ENCODE results near the gene ABCA5. TPM values are rescaled to one million over a fixed set of nuclear protein-coding genes. Genes with fewer than 3 reads are reported as not detected.

ABCA5 gene
- total and polyA plus RNA-seq, 2 of the 13 experiments (the other 11 are each of a cell fraction or from before 2014, with no cell fraction given), result 9.7 to 10.1 TPM

- TF ChIP-seq PRPF4 (IDR thresholded peaks at IDR 0.05; ENCODE audit: low read depth, low read length, poor library complexity, severe bottlenecking) (no peak), ZIK1 (CRISPR knock-in tag; IDR thresholded peaks at IDR 0.05; ENCODE audit: borderline replicate concordance, low read depth) (no peak), TBP (CRISPR knock-in tag; IDR thresholded peaks at IDR 0.05) (no peak), ZNF883 (CRISPR knock-in tag; IDR thresholded peaks at IDR 0.05; ENCODE audit: not compliant biosample characterization) (no peak), ATF7 (IDR thresholded peaks at IDR 0.05) (no peak), ATF7 (CRISPR knock-in tag; IDR thresholded peaks at IDR 0.05) (no peak), NFRKB (IDR thresholded peaks at IDR 0.05) (no peak), ZBTB21 (CRISPR knock-in tag; IDR thresholded peaks at IDR 0.05) (no peak), ZBTB1 (CRISPR knock-in tag; IDR thresholded peaks at IDR 0.05; ENCODE audit: borderline replicate concordance) (no peak), SP5 (CRISPR knock-in tag; IDR thresholded peaks at IDR 0.05; ENCODE audit: borderline replicate concordance, low read depth) (peak; percentile 89), SSRP1 (CRISPR knock-in tag; IDR thresholded peaks at IDR 0.05) (0 out of 2 replicates have a peak, but pooled peaks have one; percentile 62), FOXA1 (IDR thresholded peaks at IDR 0.05) (no peak), FOXA1 (CRISPR knock-in tag; IDR thresholded peaks at IDR 0.05) (no peak), NCOA1 (CRISPR knock-in tag; IDR thresholded peaks at IDR 0.05) (no peak), ZNF317 (CRISPR knock-in tag; IDR thresholded peaks at IDR 0.05) (no peak), AKAP8 (CRISPR knock-in tag; IDR thresholded peaks at IDR 0.05) (no peak), RAD51 (IDR thresholded peaks at IDR 0.05; ENCODE audit: borderline replicate concordance) (no peak), ZSCAN31 (CRISPR knock-in tag; IDR thresholded peaks at IDR 0.05; ENCODE audit: low read depth) (0 out of 2 replicates have a peak, but pooled peaks have one; percentile 34), ZNF773 (CRISPR knock-in tag; IDR thresholded peaks at IDR 0.05; ENCODE audit: borderline replicate concordance) (no peak), LBX2 (CRISPR knock-in tag; IDR thresholded peaks at IDR 0.05; ENCODE audit: borderline replicate concordance) (no peak)
- TF ChIP-seq, protein P1, sequence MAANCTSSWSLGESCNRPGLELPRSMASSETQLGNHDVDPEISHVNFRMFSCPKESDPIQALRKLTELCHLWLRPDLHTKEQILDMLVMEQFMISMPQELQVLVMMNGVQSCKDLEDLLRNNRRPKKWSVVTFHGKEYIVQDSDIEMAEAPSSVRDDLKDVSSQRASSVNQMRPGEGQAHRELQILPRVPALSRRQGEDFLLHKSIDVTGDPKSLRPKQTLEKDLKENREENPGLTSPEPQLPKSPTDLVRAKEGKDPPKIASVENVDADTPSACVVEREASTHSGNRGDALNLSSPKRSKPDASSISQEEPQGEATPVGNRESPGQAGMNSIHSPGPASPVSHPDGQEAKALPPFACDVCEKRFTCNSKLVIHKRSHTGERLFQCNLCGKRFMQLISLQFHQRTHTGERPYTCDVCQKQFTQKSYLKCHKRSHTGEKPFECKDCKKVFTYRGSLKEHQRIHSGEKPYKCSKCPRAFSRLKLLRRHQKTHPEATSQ (CRISPR knock-in tag; IDR thresholded peaks at IDR 0.05; ENCODE audit: borderline replicate concordance), result peak; percentile 56; the same call in 1 of the 2 replicates
- TF ChIP-seq, protein P2, sequence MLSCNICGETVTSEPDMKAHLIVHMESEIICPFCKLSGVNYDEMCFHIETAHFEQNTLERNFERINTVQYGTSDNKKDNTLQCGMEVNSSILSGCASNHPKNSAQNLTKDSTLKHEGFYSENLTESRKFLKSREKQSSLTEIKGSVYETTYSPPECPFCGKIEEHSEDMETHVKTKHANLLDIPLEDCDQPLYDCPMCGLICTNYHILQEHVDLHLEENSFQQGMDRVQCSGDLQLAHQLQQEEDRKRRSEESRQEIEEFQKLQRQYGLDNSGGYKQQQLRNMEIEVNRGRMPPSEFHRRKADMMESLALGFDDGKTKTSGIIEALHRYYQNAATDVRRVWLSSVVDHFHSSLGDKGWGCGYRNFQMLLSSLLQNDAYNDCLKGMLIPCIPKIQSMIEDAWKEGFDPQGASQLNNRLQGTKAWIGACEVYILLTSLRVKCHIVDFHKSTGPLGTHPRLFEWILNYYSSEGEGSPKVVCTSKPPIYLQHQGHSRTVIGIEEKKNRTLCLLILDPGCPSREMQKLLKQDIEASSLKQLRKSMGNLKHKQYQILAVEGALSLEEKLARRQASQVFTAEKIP (CRISPR knock-in tag; IDR thresholded peaks at IDR 0.05; ENCODE audit: borderline replicate concordance), result no peak
- TF ChIP-seq, protein P3, sequence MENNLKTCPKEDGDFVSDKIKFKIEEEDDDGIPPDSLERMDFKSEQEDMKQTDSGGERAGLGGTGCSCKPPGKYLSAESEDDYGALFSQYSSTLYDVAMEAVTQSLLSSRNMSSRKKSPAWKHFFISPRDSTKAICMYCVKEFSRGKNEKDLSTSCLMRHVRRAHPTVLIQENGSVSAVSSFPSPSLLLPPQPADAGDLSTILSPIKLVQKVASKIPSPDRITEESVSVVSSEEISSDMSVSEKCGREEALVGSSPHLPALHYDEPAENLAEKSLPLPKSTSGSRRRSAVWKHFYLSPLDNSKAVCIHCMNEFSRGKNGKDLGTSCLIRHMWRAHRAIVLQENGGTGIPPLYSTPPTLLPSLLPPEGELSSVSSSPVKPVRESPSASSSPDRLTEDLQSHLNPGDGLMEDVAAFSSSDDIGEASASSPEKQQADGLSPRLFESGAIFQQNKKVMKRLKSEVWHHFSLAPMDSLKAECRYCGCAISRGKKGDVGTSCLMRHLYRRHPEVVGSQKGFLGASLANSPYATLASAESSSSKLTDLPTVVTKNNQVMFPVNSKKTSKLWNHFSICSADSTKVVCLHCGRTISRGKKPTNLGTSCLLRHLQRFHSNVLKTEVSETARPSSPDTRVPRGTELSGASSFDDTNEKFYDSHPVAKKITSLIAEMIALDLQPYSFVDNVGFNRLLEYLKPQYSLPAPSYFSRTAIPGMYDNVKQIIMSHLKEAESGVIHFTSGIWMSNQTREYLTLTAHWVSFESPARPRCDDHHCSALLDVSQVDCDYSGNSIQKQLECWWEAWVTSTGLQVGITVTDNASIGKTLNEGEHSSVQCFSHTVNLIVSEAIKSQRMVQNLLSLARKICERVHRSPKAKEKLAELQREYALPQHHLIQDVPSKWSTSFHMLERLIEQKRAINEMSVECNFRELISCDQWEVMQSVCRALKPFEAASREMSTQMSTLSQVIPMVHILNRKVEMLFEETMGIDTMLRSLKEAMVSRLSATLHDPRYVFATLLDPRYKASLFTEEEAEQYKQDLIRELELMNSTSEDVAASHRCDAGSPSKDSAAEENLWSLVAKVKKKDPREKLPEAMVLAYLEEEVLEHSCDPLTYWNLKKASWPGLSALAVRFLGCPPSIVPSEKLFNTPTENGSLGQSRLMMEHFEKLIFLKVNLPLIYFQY (CRISPR knock-in tag; IDR thresholded peaks at IDR 0.05; ENCODE audit: borderline replicate concordance), result no peak
These were observed 91.4 kb downstream of the ABCA5 start (continued) for GRCh38 chr17:69235338-69236058.
